Measurements from ENCODE around the gene BRD3OS. TPM values are rescaled to one million over a fixed set of nuclear protein-coding genes. Genes with fewer than 3 reads are reported as not detected.
A peak's percentile ranks its signal among the peaks of the same experiment; 100 is the strongest.
"Not testable (repeated sequence)": the region's sequence is repeated elsewhere in the genome, so short reads cannot be mapped to it uniquely, and the experiment has no call there.

Gene BRD3OS
- total RNA-seq, 1 donor, result 3.6 TPM

DNA sequence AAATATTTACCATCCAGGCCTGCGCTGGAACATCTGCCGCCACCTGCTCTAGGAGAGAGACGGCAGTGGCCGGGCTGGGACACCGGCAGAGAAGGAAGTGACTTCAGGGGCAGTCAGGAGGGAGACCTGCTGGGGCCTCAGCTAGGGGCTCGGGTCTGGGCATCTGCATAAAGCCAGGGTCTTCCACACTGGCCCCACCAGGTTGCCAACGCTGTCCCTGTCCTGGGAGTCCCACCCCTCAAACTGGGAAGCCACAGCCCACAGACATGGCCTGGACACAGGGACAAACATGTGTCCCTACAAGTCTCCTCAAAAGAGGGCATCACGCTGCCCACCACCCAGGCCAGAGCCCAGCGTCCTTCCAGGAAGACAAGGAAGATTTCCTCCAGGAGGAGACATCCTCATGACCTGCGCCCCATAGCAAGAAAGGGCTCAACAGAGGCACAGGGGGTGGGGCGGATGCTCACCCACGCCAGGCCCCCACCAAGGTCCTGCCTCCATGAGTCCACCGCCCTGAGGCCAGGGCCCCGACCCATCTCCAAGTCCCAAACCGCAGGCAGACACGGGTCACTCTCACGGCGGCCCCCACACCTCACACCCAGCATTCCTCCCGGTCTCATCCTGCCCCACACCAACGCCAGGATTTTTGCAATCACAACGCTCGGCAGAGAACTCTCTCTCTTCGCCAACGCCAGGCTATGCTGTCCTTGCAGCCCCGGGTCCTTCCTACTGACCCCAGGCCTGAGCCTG lies 42.1 kb upstream of the BRD3OS start:
- Histone ChIP-seq H3K4me1 (ENCODE audit: insufficient read depth, low read length) (peaks cover 7% of the 10 kb centered on the region), H3K4me3 (ENCODE audit: low read length) (no peak overlapping the region), H3K9me3 (ENCODE audit: low read depth, low read length) (no peaks in the 10 kb centered on the region), H3K27me3 (ENCODE audit: insufficient read depth, low read length) (no peaks in the 10 kb centered on the region)

DNA sequence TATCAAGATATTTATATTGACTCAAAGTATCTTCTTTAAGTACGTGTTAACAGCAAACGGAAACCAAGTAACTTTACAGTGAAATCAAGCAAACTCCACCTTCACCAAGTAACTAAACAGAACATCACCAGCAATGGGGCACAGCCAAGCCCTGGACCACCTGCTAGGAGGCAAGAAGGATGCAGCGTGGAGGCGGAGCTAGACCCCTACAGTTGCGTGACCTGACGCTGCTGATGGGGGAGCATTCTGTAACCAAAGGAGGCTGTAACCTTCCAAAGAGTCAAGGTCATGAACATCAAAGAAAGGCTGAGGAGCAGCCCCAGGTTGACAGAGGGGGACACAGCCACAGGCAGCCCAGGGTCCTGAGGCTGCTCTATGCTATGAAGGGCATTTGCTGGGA lies 39.2 kb upstream of the BRD3OS start:
- H3K27me3 ChIP-seq (ENCODE audit: insufficient read depth, low read length), result no peaks in the 10 kb centered on the region
- H3K9me3 ChIP-seq (ENCODE audit: low read depth, low read length), result no peaks in the 10 kb centered on the region
- H3K4me3 ChIP-seq (ENCODE audit: low read length), result no peak overlapping the region

DNA sequence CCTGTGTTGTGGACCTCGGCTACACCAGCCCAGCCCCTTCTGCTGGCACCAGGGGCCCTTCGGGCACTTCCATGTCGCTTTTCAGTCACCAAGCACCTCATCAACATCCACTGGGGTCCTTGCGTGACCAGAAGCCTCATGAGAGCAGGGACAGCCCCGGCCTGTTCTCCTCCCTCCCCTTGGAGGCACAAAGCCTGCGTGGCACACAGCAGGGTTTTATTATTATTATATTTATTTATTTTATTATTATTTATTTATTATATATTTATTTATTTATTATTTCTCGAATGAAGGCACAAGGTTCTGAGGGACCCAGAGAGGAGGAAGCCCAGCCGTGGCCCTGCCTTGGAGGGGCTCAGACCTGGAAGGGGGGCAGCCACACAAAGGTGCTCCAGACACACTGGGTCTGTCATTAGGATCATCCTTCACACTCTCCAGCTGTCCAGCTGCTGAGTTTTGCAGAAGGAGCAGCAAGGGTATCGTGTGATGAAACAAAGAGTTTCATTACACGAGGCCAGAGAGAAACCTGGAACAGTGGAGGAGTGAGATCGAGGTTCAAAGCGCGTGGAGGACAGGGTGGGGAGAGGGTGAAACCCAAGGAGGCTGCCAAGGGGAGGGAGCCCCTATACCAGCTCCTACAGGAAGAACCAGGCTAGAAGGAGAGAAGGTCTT lies 38.4 kb upstream of the BRD3OS start:
- H3K4me1 ChIP-seq (ENCODE audit: insufficient read depth, low read length), result peaks cover 11% of the 10 kb centered on the region

More for the DNA sequence above, 39.2 kb upstream of the BRD3OS start:
- H3K4me1 ChIP-seq (ENCODE audit: insufficient read depth, low read length), result peaks cover 8% of the 10 kb centered on the region

DNA sequence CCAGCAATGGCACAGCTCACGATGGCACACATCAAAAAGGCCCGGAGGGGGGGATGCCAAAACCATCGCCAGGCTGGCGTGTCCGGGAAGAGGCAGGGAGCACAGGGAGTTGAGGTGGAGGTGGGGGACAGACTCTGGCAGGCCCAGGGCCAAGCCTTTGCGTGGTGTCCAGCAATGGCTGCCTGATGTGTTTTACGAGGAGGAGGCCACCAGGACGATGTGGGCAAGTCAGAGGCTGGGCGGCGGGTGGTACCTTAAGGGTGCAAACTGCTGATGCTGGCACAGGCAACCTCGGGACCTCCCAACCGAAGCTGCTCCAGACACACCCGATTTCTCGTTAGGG lies 37.9 kb upstream of the BRD3OS start:
- H3K4me1 ChIP-seq (ENCODE audit: insufficient read depth, low read length), result peaks cover 11% of the 10 kb centered on the region

More for the DNA sequence above, 38.4 kb upstream of the BRD3OS start:
- no peaks in the 10 kb centered on the region for H3K9me3 ChIP-seq (ENCODE audit: low read depth, low read length)
- H3K4me3 ChIP-seq (ENCODE audit: low read length), result no peak overlapping the region
- H3K27me3 ChIP-seq (ENCODE audit: insufficient read depth, low read length), result no peaks in the 10 kb centered on the region

DNA sequence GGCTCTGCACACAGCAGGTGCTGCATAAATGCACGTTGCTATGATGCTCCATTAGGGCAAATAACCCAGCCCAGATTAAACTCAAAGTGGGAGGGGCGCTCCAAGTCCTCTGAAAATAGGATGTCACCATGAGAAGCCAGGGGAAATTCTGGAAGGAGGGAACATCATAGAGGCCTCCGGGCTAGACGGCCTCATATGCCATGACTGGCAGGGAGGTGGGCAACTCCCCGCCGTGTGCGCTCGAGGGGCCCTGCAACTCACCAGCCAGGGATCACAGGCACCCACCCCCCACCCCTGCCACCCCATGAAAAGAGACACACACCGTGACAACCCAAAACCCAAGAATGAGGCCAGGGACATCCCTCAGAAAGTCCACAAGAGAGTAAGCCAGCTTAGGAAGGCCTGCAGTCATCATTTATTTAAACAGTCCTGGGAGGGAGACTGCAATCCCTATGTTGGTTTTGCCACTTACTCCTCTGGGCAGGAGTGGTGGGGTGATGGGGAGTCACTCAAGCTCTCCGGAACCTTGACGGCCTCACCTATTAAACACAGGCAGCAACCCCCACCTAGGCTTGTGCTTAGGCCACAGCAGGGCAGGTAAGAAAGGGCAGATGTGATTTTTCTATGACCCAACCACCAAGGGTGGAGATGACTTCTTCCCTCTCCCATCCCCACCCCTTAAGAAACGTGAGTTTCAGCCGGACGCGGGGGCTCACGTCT lies 37.2 kb upstream of the BRD3OS start:
- Histone ChIP-seq H3K4me3 (ENCODE audit: low read length) (no peak overlapping the region), H3K27me3 (ENCODE audit: insufficient read depth, low read length) (no peaks in the 10 kb centered on the region)

More for the DNA sequence above, 37.9 kb upstream of the BRD3OS start:
- H3K9me3 ChIP-seq (ENCODE audit: low read depth, low read length), result no peaks in the 10 kb centered on the region
- H3K27me3 ChIP-seq (ENCODE audit: insufficient read depth, low read length), result no peaks in the 10 kb centered on the region
- no peak overlapping the region for H3K4me3 ChIP-seq (ENCODE audit: low read length)

DNA sequence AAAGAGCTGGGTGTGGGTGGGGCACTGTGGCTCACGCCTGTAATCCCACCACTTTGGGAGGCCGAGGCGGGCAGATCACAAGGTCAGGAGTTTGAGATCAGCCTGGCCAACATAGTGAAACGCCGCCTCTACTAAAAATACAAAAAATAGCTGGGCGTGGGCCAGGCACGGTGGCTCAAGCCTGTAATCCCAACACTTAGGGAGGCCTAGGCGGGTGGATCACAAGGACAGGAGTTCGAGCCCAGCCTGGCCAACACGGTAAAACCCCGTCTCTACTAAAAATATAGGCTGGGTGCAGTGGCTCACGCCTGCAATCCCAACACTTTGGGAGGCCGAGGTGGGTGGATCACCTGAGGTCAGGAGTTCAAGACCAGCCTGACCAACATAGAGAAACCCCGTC lies 36.5 kb upstream of the BRD3OS start:
- H3K27me3 ChIP-seq (ENCODE audit: insufficient read depth, low read length); H3K4me3 ChIP-seq (ENCODE audit: low read length); H3K9me3 ChIP-seq (ENCODE audit: low read depth, low read length): not testable (repeated sequence)
- H3K4me1 ChIP-seq (ENCODE audit: insufficient read depth, low read length), result peaks cover 20% of the 10 kb centered on the region

More for the DNA sequence above, 37.2 kb upstream of the BRD3OS start:
- peaks cover 14% of the 10 kb centered on the region for H3K4me1 ChIP-seq (ENCODE audit: insufficient read depth, low read length)
- H3K9me3 ChIP-seq (ENCODE audit: low read depth, low read length), result no peaks in the 10 kb centered on the region

DNA sequence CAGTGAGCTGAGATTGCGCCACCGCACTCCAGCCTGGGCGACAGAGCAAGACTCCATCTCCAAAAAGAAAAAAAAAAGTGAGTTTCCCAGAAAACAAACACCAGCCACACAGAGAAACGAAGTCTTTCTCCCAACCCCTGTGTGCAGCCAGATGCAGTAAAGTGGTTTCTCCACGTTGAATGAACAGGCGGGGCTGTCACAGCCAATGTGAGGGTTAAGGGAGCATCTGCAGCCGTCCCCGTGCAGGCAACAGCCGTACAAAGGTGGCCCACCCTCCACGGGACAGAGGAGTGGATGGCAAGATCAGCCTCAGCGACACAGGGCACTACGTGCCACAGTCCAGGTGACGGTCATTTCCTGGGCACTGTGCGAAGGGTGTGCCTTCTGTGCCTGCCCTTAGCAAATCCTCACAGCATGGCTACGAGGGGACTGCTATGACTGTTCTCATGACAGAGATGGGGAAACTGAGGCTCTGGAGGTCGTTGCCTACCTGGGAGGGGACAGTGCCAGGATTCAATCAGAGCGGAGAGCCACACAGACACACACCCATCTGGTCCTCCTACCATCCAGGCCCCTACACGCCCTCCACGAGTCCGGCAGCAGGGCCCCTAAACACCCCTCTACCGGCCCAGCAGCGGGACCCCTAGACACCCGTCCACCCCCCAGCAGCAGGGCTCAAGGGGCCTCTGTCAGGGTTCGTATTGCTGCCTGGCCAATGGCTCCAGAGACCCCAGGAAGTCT lies 35.5 kb upstream of the BRD3OS start:
- Histone ChIP-seq H3K4me3 (ENCODE audit: low read length) (no peak overlapping the region), H3K27me3 (ENCODE audit: insufficient read depth, low read length) (no peaks in the 10 kb centered on the region), H3K9me3 (ENCODE audit: low read depth, low read length) (no peaks in the 10 kb centered on the region), H3K4me1 (ENCODE audit: insufficient read depth, low read length) (peaks cover 27% of the 10 kb centered on the region)

DNA sequence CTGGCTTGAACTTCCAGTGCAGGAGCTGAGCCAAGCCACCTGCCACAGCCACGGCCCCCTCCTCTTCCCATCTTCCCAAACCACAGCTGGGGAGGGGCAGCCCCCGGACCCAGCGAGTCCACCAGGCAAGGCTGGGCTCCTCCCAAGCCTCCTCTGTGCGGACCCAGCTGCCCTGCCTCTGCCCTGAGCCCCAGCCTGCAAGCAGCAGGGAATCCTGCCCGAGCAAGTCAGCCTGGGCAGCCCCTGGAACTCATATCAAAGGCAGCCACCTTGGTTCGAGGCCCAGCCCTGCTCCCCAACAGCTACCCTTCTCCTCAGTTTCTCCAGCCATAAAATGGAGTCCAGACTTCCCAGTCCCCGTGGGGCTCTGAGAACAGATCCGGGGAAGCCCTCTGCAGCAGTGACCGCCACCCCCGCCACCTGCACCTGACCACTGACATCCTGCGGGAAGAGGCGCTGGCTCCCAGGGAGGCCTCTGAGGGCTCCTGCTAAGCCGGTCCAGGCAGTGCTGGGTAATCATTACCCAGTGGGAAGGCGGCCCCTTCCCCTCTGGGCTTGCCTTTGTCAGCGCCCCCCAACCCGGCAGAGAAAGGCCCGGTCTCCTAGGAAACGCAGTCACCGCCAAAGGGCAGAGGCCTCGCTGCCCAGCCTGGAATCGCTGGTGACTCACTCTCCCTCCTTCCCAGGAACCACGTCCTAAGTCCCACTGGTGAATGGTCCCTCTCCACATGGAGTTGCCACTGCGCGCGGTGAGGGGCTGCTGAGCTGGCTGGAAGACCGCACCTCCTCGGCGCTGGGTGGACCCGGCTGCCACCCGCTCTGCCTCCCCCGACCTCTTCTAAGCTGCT lies 34.7 kb upstream of the BRD3OS start:
- Histone ChIP-seq H3K9me3 (ENCODE audit: low read depth, low read length) (no peaks in the 10 kb centered on the region), H3K4me1 (ENCODE audit: insufficient read depth, low read length) (peaks cover 27% of the 10 kb centered on the region), H3K27me3 (ENCODE audit: insufficient read depth, low read length) (no peaks in the 10 kb centered on the region), H3K4me3 (ENCODE audit: low read length) (peak overlapping the region; percentile 50)

DNA sequence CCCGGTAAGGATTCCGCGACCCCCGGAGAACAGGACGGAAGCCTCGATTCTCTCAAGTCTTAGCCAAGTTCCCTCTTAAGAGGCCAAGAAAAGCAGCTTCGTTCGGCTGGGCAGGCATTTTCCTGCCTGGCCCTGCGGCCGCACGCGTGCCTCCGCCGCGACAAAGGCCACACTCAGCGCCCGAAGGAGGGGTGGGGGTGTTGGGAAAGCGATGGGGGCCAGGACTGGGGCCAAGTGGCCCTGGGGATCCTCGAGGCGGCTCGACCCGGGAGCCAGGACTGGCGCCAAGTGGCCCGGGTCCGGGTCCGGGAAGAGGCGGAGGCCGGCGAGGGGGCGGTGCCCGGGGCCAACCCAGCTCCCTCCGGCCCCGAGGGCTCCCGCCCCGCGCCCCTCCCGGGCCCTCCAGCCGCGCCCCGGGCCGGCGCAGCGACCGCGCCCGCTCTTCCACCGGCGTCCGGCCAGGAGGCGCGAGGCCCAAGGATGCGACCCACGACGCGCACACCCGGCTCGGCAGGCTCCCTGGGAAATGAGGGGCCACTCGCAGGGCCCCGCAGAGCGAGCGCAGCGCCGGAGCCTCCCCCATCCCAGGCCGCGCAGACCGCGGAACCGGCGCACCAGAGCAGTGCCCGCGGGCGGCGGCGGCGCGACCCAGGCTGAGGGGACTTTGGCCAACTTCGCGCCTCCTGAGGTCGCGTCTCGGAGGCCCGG lies 33.9 kb upstream of the BRD3OS start:
- Histone ChIP-seq H3K27me3 (ENCODE audit: insufficient read depth, low read length) (no peaks in the 10 kb centered on the region), H3K4me1 (ENCODE audit: insufficient read depth, low read length) (peaks cover 27% of the 10 kb centered on the region), H3K9me3 (ENCODE audit: low read depth, low read length) (no peaks in the 10 kb centered on the region), H3K4me3 (ENCODE audit: low read length) (peak overlapping the region; percentile 50)

DNA sequence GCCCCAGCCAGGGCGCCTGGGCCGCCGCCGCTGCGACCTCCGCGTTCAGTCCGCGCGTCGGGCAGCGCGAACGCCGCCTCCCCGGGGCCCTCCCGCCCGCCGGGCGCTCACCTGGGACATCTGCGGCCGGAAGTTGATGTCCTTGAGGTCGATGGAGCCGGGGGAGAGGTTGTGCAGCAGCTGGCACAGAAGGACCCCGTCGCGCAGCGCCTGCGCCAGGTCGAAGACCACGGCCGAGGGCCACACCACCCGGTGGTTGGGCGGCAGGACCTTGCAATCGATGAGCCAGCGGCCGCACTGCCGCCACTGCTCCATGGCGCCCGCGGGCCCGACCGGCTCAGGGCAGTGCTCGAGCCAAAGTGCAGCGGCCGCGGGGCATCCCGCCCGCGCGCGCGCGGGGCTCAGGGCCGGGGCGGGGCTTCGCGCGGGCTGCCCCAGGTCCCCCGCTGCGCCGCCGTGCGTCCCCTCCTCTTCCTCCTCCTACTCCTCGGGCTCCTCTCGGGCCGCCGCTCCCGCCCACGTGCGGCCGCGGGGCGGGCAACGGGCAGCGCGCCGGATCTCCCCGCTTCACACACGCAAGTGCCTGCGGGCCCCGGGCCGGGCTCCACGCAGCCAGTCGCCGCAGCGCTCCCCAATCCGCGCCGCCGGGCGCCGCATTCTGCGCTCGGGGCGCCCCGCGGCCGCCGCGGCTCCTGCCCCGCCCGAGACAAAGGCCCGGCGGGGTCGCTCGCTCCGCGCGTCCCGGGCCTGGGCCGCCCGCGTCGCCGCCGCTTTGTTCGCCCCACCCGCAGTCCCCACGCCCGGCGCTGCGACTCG lies 33.1 kb upstream of the BRD3OS start, which contains the start of gene VAV2:
Gene VAV2, minus strand, starts transcription at position 361 of the 816 bp plus-strand sequence. Its CDS starts 46 bp downstream, at position 315.
- Histone ChIP-seq H3K4me1 (ENCODE audit: insufficient read depth, low read length) (peaks cover 27% of the 10 kb centered on the region), H3K9me3 (ENCODE audit: low read depth, low read length) (no peaks in the 10 kb centered on the region), H3K4me3 (ENCODE audit: low read length) (peak within 1 kb of the TSS; percentile 50), H3K27me3 (ENCODE audit: insufficient read depth, low read length) (no peaks in the 10 kb centered on the region)

DNA sequence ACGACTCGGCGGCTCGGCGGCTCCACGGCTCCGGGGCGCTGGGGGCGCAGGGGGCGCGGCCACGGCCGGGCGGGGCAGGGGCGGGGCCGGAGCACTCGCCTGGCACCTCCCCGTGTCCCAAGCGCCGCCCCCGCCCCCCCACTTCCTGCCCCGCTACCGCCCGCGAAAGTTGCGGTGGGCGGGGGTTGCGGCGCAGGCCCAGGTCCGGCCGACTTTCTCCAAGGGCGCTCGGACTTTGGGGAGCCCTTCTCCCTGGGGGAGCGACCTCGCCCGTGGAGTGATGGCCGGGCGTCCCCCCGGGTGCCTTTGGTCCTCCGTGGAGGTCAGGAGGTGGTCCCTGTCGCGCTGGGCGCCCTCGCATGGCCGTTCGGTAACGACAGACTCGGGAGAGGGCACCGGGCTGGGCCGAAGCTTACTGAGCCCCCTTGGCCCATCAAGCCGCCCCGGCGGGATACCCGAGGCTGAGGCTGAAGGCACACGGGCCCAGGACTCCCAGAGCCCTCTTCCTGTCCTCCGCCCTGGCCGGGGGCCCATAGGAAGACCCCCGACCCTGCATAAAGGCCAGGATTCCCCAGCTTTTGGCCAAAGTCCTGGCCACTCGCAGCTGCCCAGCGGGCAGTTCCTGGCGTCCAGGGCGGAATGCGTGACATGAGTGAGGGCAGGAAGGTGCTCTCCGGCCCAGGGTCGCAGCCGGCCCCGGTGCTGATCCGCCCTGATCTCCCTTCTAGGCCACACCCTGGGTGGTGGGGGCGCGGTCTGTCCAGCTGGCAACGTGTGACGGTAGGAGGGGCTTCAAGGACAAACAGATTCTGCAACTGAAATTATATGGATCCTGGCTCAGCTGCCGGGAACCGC lies 32.3 kb upstream of the BRD3OS start:
- no peaks in the 10 kb centered on the region for H3K9me3 ChIP-seq (ENCODE audit: low read depth, low read length)
- peak overlapping the region; percentile 49 for H3K4me3 ChIP-seq (ENCODE audit: low read length)
- H3K4me1 ChIP-seq (ENCODE audit: insufficient read depth, low read length), result peaks cover 27% of the 10 kb centered on the region
- H3K27me3 ChIP-seq (ENCODE audit: insufficient read depth, low read length), result no peaks in the 10 kb centered on the region

DNA sequence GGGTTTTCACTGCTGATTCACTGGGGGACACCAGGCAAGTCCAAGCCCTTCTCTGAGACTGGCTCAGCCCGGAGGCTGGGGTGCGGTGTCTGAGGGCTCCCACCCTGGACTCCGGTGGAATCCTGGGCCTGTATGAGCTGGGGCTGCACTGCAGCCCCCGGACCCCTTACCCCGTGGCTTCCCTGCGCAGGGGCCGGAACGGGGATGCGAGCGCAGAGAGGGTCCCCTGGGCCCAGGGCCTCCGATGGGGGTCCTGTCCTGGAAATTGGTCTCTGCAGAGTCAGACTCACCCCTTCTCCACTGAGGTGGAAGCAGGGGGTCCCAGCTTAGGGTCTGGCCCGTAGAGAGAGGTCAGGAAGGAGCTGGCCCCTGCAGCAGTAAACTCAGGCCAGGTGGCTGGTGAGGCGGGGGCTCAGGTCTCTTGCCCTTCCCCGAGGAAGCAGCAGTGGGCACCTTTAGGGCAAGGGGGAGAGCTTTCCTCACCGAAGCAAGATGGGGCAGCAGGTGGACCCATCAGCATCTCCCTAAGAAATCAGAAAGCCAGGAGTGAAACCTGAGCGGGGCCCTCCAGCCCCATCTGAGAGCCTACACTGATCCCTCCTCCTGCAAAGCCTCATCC lies 31.5 kb upstream of the BRD3OS start:
- H3K9me3 ChIP-seq (ENCODE audit: low read depth, low read length), result no peaks in the 10 kb centered on the region
- H3K4me3 ChIP-seq (ENCODE audit: low read length), result no peak overlapping the region

More for the DNA sequence above, 31.5 kb upstream of the BRD3OS start:
- H3K27me3 ChIP-seq (ENCODE audit: insufficient read depth, low read length), result no peaks in the 10 kb centered on the region
- peaks cover 27% of the 10 kb centered on the region for H3K4me1 ChIP-seq (ENCODE audit: insufficient read depth, low read length)
